Frontal cortex (tissue), 4 donors: ENCODE measurements around the gene CR1. TPM values are rescaled to one million over a fixed set of nuclear protein-coding genes. Genes with fewer than 3 reads are reported as not detected.
A peak's percentile ranks its signal among the peaks of the same experiment; 100 is the strongest.
"Not testable (repeated sequence)": the region's sequence is repeated elsewhere in the genome, so short reads cannot be mapped to it uniquely, and the experiment has no call there.

Experiments used
- DNase-seq, 2 donors: peaks; one replicate each; pipeline ENCODE4 v3.0.0; 2012; ENCODE audit warnings: low spot score in 2 of 2
- FAIRE-seq: peaks from 2 replicates; lab custom pipeline; 2012; peaks lifted over from hg19 to GRCh38; lab: Jason Lieb, UNC
- total RNA-seq: library from RNA; depleted of rRNA; stranded (reverse); fragments of >200 nt; gene quantifications from one replicate; pipeline ENCODE4 v1.2.3, GENCODE V29; 2014
- donor health status: control.
- donor health status: control.
- donor health status: control.

Gene CR1
- total RNA-seq, result 0.41 TPM

DNA sequence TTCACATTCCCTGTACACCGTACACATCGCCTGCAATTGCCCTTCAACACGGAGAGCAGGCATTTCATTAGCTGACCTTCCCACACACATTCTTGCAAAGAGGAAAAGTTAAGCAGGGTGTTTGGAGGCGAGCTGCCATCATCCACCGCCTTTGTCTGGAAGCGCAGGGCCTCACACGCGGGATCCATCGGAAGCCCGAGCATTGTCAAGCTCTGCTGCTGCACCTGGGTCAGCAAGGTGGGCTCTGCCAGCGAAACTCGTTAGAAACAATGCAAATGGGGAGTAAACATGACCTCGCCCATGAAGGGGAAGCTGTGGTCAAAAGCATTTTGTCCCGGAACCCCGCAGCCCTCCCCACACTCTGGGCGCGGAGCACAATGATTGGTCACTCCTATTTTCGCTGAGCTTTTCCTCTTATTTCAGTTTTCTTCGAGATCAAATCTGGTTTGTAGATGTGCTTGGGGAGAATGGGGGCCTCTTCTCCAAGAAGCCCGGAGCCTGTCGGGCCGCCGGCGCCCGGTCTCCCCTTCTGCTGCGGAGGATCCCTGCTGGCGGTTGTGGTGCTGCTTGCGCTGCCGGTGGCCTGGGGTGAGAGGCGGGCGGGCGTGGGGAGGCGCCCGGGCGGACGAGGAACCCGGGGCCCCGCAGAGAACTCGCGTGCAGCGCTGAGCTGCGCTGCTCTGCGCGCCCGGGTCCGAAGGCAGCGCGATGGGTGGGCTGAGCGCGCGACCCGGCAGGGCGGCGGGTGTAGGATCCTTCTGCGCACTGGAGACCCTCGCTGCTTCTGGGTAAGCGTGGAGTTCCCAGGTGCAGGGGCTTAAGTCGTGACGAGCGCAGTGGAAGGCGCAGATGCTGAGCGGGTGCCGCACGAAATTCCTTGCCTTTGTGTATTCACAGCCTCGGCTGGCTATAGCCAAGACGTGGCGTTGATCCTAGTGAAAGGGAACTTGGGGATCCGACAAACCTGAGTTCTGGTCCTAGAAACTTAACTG is at the start of gene CR1:
Gene CR1 (plus strand): TSS at position 357 of the 992 bp plus-strand sequence. CDS start 111 bp downstream, at position 468.
- FAIRE-seq (no peak), DNase-seq (peak in 1 of 2 donors; percentile 18)

DNA sequence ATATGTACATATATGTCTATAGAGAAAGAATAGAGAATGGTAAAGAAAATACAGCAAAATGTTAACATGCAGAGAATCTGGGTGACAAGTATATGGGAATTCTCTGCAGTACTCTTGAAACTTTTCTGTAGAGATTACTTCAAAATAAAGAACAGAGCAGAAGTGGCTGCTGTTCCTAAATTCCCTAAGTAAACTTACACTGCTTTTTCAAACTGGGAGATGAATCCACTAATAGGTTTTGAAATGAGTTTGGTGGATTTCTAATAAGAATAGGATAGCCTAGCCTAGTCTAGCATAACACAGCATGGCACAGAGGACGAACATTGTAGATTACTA is 42.3 kb upstream of the CR1 start:
- DNase-seq (no peak), FAIRE-seq (no peak)

DNA sequence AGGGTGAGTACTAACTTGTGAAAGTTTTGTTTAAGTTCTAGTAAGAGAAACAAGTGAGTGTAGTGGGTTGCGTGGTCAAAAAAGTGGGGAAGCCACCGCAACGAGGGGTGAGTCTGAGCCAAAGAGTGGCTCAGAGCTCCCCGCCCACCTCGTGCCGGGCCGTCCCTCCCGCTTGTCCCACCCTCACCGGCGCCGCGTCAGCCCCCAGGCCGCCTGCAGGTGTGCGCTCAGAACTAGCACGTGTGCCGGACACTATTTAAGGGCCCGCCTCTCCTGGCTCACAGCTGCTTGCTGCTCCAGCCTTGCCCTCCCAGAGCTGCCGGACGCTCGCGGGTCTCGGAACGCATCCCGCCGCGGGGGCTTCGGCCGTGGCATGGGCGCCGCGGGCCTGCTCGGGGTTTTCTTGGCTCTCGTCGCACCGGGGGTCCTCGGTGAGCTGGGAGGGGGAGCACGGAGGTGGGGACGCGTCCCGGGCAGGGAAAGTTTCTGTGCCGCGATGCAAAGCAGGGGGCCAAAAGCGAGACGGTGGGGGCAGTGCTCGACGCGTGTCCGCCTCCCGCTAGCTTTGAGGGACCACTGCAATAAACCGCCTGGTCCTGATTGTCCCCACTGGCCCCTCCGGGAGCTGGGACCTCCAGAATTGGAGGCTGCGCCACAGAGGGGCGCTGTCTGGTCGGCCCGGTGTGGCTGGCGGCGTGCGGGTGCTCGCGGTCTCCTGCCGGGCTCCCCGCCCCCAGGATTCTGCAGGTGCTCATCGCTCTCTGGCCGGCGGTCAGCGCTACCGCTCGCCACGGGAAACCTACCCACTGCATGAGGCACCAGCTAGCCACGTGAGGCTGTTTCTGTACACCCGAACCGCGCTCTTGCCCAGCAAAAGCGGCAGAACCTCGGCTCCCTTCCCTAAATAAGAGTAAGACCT is 41.7 kb upstream of the CR1 start, which contains the start of gene CR2:
Gene CR2 (plus strand): TSS at position 283 of the 919 bp plus-strand sequence. CDS start 91 bp downstream, at position 374.
- FAIRE-seq, result no peak
- DNase-seq, result peak in 1 of 2 donors; percentile 30

DNA sequence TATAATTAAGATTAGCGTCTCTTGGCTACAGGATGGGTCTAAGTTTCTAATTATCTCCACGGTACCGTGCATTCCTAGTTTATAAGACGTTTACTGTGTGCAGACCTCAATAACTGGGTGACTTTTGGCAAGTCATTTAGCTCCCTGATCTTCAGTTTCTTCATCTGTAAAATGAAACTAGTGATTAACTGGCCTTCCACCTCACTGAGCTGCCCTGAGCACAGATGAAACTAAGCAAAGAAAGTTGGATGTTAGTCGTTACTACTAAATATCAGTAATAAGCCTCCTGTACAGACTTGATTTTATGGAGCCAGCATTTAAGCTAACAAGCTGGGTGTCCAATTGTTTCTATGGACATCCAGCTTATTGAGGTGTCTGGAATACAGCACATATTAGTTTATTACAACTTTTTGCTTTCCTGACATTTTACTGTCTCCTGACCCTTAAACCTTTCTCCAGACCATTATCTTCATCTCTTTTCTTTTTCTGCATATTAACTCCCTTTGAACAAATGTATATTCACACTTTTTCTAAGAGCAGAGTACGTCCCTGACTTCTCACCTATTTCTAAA is 40.7 kb upstream of the CR1 start:
- FAIRE-seq (no peak), DNase-seq (no peak)

DNA sequence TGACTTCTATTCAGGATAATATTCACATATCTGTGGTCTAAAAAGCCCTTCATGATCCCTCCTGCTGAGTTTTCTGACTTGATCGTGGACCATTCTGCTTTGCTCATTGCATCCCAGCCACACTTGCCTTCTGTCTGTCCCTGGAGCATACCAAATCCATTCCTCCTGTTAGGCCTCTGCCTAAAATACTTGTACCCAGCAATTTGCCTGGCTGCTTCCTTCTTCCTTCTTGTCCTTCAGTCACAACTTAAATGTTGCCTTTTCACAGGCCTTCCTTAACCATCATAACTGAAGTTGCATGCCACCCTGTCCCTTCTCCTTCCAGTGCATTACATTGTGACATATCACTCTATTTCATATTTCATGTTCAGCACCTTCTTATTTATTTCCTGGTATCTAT is 37.5 kb upstream of the CR1 start:
- FAIRE-seq, result no peak
- DNase-seq, result no peak

DNA sequence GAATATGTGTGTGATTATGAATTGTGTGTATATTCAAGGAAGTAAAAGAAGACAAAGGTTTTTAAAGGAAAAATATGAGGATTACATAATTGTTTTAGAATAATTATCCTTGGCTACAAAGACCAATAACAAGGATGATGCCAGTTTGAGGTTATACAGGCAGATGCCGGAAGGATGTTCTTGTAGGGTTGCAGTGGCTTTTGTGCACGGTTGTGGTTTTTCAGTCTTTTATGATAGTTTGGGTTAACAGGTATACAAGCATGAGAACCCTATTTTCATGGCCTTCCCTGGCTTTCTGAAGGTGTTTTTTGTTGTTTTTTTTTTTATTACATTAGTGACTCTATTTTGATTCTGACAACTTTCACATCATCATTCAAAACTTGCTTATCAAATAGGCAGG is 36.9 kb upstream of the CR1 start:
- FAIRE-seq, result no peak
- DNase-seq, result no peak

DNA sequence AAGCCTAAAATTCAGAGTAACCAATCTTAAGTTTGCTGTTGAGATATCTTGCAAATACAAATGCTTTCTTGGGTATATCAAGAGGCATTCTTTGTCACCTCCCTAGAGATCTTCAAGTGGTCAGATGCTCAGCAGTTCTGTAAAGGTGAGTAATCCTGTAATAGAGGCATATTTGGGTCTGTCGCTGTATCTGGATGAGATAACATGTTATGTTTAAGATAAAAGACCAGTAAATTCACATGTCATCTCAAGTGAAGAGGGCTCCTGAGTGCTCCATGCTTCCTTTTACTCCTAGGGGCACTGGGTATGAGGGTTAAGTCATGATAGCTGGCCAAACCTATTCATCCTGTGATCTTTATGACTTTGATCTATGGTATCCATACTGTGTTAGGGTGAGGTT is 34.3 kb upstream of the CR1 start:
- FAIRE-seq, result no peak
- no peak for DNase-seq

DNA sequence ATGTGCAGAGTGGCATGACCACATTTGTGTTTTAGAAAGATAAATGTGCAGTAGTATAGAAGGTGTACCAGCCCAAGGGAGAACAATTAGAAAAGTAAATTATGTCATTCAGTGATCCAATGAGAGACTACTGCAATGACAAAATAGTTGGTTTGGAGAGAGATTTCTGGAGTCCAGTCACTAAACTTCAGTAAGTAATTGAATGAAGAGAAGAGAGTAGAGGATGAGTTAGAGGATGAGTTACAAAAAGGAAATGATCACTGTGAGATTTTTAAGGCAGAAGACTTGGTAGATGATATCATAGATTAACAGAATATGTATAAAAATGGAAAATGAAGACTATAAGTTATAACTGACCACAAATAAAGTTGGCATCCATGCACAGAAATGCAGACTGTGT is 33.4 kb upstream of the CR1 start:
- DNase-seq (no peak), FAIRE-seq (no peak)

DNA sequence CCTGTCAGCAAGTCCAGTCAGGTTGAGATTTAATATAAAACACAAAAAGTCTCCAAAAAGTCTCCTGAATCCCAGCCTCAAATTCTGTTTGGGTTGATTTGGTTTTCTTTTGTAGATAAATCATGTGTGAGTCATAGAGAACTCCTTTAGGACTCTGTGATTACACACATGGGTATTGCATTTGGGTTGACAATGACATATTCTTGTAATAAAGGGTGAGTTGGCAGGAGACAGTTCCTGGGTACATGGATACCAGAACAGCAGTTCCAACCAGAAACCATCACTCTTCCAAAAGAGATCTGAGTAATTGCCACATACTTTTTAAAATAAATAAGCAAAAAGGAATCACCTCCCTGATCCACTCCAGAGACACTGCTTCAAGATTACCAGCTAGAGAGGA is 32.9 kb upstream of the CR1 start:
- FAIRE-seq, result no peak
- no peak for DNase-seq

DNA sequence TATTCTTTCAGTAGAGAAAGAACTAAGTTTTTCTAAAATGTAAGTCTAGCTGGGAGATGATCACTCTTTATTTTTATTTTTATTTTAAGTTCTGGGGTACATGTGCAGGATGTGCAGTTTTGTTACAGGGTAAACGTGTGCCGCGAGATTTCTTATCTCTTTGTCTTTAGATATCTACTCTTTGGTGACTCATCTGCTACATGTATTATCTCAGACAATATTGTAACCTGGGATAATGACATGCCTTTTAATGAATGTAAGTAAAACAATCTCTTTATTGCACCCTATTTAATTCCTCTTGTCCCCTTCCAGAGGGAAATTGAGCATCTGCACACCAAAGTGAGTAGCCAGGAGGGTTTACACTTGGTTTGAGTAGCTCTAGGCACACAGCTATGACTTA is 32.4 kb upstream of the CR1 start:
- FAIRE-seq (no peak), DNase-seq (no peak)

DNA sequence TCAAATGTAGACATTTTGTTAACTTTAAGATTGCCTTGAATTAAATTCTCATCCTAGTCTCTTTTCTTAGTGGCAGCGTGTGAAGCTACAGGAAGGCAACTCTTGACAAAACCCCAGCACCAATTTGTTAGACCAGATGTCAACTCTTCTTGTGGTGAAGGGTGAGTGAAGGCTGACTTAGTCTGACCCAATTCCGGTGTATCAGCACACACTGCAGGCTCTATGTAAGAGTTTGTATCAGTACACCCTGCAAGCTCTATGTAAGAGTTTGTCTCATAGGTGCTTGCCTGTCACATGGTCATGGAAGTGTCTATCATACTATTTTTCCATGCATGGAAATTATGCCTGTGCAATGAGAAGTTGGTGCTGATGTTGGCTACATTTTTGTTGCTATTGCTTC is 25.0 kb upstream of the CR1 start:
- no peak for DNase-seq
- no peak for FAIRE-seq

DNA sequence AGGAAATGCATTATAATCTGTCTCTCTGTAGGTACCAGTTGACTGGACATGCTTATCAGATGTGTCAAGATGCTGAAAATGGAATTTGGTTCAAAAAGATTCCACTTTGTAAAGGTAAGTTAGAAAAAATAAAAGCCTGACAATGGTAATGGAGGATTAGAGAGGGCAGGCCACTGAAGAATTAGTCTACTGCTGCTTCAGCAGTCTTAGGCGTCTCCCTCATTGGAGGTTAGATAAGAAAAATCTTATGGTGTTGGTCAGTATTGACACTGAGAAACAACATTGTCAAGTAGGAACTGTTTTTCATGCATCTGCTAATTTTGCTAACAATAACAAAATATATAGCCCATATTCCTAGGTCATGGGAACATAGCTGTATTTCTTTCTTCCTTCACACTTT is 21.7 kb upstream of the CR1 start:
- no peak for DNase-seq
- no peak for FAIRE-seq

DNA sequence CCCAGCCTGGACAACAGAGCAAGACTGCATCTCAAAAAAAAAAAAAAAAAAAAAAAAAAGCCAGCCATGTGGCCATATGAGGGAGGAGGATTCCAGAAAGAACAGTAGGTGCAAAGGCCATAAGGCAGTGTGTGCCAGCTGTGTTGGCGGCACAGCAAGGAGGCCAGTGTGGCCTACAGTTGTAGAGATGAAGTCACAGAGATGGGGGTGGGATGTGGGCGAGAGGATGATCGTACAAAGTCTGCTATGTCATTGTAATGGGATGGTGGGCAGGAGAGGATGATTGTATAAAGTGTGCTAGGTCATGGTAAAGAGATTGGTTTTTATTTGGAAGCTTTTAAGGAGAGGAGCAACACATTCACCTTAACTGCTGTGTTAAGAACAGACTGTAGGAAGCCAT is 9.8 kb upstream of the CR1 start:
- DNase-seq, result no peak
- no peak for FAIRE-seq

DNA sequence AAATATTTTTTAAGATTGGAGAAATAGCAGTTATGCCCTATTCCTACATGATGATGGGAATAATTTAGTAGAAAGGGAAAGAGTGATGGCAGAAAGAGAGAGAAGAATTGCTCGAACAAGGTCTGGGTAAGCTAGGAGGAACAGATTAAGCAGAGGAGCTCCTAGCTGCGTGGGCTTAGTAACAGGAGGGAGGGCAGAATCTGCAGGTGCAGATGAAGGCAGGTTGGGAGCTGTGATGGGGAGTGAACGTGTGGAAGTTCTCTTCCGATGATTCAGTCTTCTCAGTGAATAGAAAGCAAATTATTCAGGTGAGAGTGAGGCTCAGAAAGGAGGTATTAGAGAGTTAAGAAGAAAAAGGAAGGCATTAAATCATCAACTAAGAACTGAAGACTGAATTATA is 8.3 kb upstream of the CR1 start:
- FAIRE-seq (no peak), DNase-seq (no peak)

DNA sequence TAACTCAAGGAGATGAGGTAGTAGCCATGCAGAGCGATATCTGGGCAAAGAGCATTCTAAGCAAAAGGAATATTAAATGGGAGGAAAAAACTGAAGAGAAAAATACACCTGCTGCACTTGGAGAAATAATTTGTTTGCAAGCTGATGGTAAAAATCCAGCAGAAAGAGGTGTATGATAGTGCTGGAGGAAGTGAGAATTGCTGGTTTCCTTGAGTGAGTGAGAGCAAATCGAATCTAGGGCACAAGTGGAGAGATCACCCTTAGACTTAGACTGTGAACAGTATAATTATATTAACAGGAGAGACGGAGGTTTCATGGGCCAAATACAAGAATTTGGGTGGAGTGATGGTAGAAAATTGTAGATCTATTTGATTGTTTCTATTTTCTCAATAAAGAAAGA is 2.7 kb upstream of the CR1 start:
- FAIRE-seq (no peak), DNase-seq (no peak)

DNA sequence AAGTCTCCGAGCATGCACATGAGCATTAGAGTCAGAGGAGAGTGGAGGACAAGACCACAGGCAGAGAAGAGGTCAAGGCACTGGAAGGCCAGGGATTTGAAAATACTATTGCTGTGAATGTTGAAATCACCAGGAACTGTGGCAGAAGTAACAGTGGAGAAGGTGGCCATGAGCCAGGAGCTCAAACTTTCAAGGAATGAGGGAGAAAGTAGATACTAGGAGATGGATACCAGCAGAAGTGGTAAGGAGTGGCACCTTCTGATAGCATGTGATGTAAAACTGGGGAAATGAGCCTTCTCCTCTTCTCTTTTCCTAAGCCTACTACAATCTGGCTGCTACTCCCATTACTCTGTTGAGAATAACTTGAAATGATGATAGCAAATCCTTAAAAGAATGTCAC is 1.8 kb upstream of the CR1 start:
- no peak for DNase-seq
- no peak for FAIRE-seq

DNA sequence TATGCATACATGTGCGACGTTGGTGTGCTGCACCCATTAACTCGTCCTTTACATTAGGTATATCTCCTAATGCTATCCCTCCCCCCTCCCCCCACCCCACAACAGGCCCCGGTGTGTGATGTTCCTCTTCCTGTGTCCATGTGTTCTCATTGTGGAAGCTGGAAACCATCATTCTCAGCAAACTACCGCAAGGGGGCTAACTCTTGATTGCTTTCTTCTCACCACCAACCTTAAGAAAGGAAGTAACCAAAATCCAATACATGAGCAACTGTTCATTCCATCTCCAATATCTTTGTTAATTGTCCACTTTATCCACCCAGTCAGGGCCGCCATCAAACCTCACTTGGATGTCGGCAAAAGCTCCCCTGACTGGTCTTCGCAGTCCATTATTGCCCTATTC is 676 bp upstream of the CR1 start:
- FAIRE-seq, DNase-seq: not testable (repeated sequence)

DNA sequence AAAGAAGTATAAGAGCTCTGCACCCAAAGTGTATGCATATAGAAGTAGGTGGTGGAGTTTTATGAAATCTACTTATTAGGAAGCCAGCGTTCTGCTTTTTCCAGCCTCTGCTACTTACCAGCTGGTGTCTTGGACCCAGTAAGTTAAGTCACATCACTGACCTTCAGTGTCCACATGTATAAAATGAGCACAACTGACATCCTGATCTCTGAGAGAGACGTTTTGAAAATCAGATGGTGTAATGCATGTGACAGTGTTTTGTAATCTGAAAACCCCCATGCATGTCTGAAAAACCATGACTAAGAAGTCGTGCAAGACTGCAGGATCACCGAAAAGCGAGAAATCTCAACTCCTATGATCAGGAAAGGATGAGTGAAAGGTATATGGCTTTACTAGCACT is 2.0 kb downstream of the CR1 start:
- no peak for DNase-seq

DNA sequence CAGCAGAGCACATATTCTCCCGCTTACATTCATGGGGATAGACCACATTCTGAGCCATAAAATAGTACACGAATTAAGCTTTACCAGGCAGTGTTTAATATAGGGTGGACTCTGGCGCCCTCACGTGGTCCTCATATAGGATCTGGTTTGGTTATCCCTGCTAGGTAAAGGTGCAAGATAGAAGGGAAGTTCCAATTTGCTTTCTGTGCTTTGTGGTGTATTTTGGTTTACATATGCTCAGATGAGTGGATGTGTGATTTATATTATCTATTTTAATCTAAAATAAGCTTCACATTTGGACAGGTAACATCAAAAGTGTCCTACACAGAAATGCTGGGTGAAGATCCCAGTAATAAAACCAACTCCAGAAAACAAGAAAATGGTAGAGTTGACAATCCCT is 3.6 kb downstream of the CR1 start:
- DNase-seq, result peak; percentile 49 to 50
- peak; percentile 15 for FAIRE-seq

More for the DNA sequence above, 2.0 kb downstream of the CR1 start:
- no peak for FAIRE-seq

DNA sequence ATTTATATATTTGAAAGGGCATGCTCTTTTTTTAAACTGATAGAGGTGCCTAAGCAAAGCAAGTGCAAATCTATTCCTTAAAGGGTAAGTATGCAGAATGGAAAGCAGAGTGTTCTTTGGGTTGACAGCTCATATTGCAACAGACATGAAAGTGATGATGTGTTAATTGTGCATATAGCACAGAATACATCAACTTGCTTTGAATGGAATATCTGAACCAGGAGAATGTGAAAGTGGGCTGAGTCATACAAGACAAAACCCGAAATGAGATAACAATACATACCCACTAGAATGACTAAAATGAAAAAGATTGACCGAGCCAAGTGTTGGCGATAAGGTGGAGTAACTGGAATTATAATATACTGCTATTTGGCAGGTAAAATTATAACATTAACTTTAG is 4.3 kb downstream of the CR1 start:
- DNase-seq, result no peak
- FAIRE-seq, result no peak
